Erythroblast (primary cell): ENCODE data around the gene IP6K1.
A peak's percentile ranks its signal among the peaks of the same experiment; 100 is the strongest.
"Not testable (repeated sequence)": the region's sequence is repeated elsewhere in the genome, so short reads cannot be mapped to it uniquely, and the experiment has no call there.

Experiments used
- DNase-seq, 2 experiments: peaks; one replicate each; lab custom pipeline; 2025; lab: John Stamatoyannopoulos, UW
- GATA1 ChIP-seq: IDR thresholded peaks from 2 replicates; pipeline ENCODE4 v1.6.1; 2011; ENCODE audit warnings: low read depth, mild to moderate bottlenecking, control low read depth, low read length, moderate library complexity
- POLR2A ChIP-seq: IDR thresholded peaks from 2 replicates; pipeline ENCODE4 v1.6.1; 2011; ENCODE audit warnings: mild to moderate bottlenecking, low read length

IP6K1 gene

DNA sequence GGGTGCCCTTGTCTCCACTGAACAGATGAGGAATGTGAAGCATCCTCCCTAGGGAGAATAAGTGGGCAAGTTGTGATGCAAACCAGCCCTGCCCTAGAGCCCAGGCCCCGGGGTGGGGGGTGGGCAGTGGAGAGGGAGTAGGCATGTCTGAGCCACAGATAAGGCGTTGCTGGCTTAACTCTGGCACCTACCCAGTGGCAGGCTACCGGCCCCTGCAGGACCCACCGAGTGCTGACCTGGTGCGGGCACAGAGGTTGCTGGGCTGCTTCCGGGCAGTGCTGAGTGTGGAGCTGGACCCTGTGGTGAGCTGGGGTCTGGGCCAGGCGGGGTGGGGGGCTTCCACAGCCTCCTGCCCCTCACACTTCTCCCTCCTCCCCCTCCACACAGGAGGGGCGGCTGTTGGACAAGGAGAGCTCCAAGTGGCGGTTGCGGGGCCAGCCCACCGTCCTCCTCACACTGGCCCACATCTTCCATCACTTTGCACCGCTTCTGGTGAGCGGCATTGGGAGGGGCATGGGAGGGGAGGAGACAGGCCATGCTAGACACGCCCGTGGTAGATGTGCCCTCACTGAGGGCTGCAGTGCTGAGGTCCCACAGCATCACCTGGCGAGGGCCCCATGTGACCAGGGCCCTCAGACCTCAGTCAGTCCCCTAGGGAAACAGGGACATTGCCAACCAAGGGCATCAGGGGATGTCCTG is 86.9 kb downstream of the IP6K1 start:
- DNase-seq, result peak in 1 of 2 experiments; percentile 24
- TF ChIP-seq POLR2A (no peak), GATA1 (no peak)

DNA sequence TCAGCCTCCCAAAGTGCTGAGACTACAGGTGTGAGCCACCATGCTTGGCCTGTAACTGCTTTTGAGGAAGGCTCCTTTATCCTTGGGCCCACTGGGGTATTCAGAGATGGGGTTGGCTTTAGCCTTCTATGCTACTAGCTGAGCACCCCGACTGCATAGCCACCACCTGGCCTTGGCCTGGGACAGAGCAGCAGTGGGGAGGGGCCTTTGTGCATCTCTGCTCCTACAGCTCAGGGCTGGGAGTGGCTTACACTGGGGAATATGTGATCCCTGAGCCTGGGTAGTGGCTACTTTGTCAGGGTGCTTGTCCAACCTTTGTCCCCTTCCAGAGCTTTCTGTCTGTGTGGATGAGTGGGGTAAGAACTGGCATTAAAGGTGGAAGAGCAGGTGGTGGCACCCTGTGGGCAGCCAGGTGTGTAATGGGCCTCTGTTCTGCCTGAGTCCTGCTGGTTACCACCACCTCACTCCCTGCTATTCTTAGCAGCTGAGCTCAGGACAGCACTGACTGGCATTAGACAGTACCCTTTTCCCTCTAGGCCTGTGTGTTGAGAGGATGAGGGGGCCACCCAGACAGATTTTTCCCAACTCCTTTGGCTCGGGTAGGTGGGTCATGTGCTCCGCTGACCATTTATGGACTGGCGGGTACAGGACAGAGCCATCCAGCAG is 90.9 kb downstream of the IP6K1 start:
- not testable (repeated sequence) for DNase-seq

DNA sequence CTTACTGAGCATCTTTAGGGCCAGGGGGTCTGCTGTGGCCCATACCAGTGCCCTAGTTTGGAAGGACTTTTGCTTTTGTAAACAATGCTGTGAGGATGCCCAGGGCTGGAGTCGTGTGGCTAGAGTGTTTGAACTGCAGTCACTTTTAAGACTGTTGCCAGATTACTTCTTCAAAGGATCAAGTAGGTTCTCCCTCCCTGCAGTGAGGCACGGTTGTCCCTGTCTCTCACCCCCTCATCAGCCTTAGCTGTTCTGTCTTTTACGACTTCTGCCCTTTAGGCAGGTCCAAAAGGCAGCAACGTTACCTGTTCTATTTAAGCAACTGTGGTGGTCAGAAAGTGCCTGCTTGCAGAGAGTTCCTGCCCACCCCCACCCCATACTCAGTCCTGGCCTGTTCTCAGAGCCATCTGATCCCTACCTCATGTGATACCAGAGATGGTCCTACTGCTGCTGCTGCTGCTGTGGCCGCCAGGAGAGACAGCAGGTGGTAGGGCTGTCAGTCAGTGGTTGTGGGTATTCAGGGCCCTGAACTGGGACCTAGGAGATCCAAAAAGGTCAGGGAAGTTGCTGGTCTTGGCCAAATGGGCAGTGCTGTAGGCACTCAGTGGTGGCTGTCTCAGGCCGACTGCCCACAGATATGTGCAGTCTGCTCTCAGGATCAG is 91.8 kb downstream of the IP6K1 start:
- not testable (repeated sequence) for DNase-seq

DNA sequence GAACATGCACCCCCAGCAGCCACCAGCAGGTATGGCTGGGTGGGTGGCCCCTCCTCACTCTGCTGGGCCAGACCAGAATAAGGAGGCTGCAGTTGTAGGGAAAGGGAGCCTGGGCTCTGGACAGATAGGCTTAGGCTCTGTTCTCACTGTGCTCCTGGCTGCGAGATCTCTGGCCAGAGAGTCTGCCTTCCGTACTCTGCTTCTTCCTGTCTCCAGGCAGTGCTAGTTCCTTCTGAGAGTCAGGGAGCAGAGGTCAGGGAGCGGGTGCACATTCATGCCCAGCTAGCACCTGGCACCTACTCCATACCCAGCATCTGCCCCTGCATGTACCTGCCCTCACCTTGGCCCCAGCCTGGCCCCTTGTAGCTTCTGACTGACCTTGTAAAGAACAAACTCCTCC is 94.9 kb downstream of the IP6K1 start:
- not testable (repeated sequence) for DNase-seq

DNA sequence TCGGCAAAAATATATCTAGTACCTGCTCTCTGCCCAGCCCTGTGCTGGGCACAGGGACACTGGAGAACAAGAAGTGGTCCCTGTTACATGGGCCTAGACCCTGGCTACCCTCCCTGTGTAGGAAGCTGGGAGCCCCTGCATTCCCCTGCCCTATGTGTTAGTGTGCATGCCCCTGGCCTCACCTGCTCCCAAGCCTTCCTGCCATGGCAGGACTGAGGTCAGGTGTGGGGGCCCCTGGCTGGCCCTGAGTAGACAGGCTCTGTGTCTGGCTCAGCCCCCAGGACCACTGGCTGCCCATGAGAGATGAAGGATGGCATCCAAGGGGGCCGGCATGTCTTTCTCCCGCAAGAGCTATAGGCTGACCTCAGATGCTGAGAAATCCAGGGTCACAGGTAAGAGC is 95.5 kb downstream of the IP6K1 start:
- DNase-seq, result not testable (repeated sequence)

DNA sequence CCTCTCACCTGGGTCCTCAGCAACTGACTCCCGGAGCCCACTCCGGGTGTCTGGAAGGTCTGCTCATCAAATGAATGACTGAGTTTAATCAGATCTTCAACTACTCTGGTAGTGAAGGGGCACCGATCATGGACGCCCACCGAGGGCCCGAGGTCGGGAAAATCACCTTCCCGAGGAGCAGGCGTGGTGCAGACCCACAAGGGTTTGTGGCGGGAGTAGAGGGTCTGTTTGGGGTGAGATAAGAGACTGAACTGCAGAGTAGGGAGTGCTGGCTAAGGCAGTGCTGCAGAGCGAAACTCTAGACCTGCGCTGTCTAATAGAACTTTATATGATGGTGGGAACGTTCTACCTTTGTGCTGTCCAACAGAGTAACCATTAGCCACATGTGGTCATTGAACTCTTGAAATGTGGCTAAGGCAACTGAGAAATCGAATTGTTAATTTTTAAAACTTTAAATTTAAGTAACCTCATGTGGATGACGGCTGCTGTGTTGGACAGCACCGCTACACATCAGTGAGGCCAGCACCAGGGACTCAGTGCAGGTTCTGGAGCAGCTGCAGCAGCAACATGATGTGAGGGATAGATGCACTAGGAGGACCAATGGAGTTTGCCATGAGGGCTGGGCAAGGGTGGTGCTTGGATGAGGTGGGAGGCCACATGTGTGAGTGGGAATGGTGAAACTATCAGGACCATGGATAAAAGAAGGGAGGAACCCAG is 96.3 kb downstream of the IP6K1 start:
- not testable (repeated sequence) for DNase-seq

DNA sequence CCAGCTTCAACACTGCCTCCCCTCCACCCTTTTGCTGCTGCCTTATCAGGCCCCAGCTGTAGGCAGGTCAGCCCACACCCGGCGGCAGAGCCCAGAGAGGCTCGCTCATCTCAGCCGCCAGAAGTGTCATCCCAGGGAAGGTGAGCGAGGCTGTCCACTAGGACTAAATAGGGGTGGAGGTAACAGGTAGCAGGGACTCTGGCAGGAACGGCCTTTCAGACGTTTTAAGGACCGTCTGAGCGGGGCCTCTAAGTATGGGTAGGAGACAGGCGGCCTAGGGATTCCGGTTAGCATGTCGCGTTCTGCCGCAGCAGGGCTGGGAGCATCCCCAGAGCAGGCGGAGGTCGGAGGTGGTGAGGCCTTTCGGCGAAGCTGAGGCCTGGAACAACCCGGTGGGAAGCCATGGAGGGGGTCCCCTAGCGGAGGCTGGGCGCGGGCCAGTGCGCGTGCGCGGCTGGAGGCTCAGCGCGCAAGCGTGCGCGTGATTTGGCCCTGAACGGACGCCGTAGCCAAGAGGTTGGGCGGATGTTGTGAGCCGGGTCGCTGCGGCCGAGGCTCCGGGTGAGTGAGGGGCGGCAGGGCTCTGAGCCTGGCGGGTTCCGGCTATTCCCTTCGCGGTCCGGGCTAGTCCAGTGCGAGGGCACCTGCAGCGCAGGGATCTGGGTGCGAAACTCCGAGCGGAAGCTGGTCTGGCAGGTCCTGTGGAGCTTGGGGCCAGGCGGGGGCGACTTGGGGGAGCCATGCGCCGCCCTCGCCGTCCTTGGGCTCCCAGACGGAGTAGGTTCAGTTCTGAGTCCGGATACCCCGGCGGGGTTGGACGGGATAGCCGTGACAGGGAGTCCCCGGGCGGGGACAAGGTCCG is 97.1 kb downstream of the IP6K1 start, which contains the start of the genes MST1 and RNF123:
Gene MST1, minus strand, starts transcription at position 429 of the 862 bp plus-strand sequence. CDS start 783 bp downstream, outside the sequence.
Gene RNF123, plus strand, starts transcription at position 512 of the 862 bp plus-strand sequence. CDS start 1,609 bp downstream, outside the sequence.
- TF ChIP-seq GATA1, result no peak
- TF ChIP-seq POLR2A, result peak; percentile 84
- DNase-seq, result no peak

DNA sequence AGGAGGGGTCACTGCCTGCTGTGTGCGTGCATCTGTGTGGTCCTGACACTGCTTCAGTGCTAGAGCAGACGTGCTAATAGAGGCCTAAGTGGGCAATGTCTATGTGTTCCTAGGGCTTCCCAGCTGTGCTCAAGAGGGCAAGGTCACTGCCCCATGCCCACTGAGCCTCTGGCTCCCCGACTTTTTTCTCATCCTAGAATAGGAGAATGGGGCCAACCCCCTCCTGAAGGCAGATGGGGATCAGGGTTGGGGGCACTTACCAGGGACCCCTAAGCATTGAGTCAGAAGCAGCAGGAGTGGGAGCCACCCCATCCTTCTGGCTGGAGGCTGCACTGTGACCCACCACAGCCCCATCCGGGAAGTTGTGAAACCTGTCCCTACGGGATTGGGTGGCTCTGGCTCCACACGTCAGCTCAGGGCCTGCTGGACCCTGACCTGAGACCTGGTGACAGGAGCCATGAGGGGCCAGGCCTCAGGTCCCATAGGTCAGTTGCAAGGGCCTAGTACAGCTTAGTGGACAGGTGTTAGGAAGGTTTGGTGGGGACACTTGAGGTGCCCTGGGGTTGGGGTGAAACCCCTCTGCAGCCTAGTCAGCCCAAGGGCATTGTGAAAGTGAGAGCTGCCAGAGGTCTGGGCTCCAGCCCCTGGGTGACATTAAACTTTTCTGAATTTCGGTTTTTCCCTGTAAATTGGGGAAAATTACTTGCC is 97.8 kb downstream of the IP6K1 start:
- DNase-seq, result not testable (repeated sequence)

DNA sequence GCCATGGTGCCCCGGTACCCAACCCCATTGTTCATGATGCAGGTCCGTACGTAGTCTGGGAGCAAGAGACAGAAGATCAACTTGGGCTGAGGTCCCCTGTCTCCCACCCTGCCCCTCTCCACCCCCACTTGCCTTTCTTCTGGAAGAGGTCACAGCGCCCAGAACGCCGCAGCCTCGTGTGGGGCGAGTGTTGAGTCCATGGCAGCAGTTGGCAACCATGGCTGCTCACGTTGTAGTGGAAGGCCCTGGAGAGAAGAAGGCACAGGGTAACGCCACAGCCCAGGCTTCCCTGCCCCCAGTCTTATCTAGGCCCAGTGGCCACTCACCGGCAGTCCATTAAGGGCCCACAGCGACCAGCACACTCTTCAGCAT is 98.9 kb downstream of the IP6K1 start:
- not testable (repeated sequence) for DNase-seq

DNA sequence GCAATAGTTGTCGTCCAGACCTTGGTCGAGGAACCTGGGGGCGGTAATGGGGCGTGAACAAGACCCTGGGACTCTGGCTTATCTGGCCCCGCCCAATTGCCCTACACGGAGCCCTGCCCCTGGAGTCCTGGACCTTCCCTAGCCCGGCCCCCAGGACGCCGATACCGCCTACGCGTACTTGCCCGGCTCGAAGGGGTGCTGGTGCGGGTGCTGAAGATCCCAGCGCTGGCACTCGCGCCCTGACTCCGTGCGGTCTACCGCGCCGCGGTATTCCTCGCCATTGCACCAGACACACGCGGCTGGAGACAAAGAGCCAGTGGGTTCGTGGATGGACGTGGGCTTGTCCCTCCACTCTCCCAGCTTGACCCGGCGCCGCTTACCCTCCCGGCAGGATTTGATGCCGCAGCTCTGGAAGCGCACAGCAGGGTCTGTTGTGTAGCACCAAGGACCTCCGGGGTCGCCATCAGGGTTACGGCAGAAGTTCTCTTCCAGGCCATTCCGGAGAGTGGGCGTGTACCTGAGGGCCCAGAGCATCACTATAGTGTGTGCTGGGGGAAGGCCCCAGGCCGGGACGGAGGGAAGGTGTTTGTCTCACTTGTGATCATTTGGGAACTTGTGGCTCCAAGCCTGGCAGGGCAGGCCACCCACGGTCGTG is 99.4 kb downstream of the IP6K1 start:
- peak; percentile 40 for TF ChIP-seq POLR2A
- not testable (repeated sequence) for DNase-seq

DNA sequence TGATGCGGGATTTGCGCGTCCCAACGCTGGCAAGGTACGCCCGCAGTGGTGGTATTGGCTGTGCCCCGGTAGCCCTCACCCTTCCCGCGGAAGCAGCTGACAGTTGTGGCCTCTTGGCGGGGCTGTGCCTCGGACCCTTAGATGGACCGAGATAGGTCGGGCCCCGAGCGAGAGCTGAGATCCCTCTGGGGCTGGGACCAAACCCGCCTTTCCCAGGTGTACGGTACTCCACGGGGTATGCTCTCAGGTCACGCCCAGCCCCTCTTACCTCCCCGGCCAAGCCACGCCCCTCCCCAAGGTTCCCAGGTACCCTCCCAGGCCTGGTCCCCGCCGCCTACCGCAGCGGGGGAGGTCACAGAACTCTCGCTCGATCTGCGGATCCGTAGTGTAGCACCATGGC is 100.0 kb downstream of the IP6K1 start:
- TF ChIP-seq POLR2A, result peak; percentile 27
- DNase-seq, result not testable (repeated sequence)

DNA sequence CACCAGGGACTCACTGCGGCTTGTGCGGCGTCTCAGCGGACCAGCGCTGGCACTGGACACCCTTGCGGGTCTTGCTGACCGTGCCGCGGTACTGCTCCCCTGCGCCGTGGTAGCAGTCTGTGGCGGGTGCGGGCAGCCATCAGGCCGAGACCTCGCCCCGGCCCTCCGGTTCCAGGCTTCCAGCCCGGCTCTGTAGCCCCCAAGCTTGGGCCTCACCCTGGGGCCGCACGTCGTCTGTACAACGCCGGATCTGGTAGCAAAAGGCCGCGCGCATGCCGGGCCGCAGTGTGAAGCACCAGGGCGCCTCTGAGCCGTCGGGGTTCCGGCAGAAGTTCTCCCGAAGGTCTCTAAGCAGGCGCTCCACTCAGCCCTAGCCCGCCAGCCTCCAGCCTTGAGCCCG is 100.5 kb downstream of the IP6K1 start:
- DNase-seq, result not testable (repeated sequence)

DNA sequence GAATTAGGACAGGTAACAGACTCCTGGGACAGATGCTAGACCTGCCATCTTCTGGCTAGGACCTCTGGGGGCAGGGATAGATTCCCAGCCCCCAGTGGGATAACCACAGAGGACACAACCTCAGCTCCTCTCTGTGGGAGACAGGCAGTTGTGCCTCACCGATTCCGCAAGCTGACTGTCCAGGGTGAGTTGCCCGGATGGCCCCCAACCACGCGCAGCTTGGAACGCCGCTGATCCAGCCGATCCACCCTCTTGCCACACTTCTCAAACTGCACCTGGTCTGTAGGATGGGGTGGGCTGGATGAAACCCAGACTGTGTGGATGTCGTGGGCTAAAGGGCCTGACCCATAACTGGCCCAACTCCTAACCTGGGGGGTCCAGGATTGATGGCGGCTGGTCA is 101.2 kb downstream of the IP6K1 start:
- not testable (repeated sequence) for DNase-seq

DNA sequence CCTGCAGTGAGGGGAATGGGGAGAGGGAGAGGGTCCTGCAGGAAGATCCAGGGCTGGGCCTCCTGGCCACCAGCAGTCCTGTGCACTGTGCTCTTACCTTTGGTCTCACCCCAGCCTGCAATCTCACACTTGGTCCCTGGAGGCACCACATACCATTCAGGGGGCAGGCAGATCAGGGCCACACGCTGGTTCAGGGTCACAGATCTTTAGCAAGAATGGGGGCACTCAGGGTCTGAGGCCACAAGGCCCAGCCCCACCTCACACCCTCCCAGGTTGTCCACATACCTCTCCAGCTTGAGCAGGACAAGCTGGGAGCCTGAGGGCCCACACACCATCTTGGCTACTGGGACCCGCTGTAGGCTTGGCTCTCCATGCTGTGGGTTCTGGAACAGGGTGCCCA is 101.9 kb downstream of the IP6K1 start:
- DNase-seq, result not testable (repeated sequence)
